ENCODE data around the gene TTC6. TPM values are rescaled to one million over a fixed set of nuclear protein-coding genes. Genes with fewer than 3 reads are reported as not detected.

The TTC6 gene
- total RNA-seq, 1 experiment from 2014 or later: 5.2 TPM

GRCh38 chr14:37643701-37644100, 48.3 kb downstream of the TTC6 start:
- Histone ChIP-seq H3K27ac (no peak overlapping the region), H2AFZ (no peak overlapping the region), H3F3A (ENCODE audit: insufficient read depth, low read depth) (no peaks in the 10 kb centered on the region), H3K9me2 (ENCODE audit: insufficient read depth) (no peaks in the 10 kb centered on the region; the same call in 1 of the 2 replicates), H3K4me1 (replicated peaks; ENCODE audit: insufficient read depth) (no peaks in the 10 kb centered on the region), H3K4me3 (no peak overlapping the region), H3K36me3 (ENCODE audit: low read depth) (no peaks in the 10 kb centered on the region), H3K27me3 (ENCODE audit: insufficient read depth, low read depth) (no peaks in the 10 kb centered on the region), H3K9me3 (ENCODE audit: insufficient read depth, low read depth) (no peaks in the 10 kb centered on the region), H3K4me2 (no peak overlapping the region), H4K20me1 (ENCODE audit: insufficient read depth) (no peaks in the 10 kb centered on the region), H3K79me2 (ENCODE audit: low read depth) (no peaks in the 10 kb centered on the region)
- intact Hi-C loops (cut with micrococcal nuclease; ENCODE audit: unreplicated experiment): no loop called here
- ChIA-PET POLR2A (ENCODE audit: unreplicated experiment) (no interaction called here), CTCF (no interaction called here)
- BruUV-seq (replicated peaks): no TSS peak
- TF ChIP-seq CTCF (conservative IDR thresholded peaks at IDR 0.05) (no peak), EZH2 (IDR thresholded peaks at IDR 0.05; ENCODE audit: low read depth) (no peak)
- DNase-seq: no peak

Other genes with a start within 250 kb of the TTC6 start
- gene FOXA1, start 380 bp upstream of the TTC6 start, total RNA-seq (2021): 35.4 and 42.6 TPM in 2 replicates

Measured in PC-9 (cell line).